BLaER1 treated with 17β-estradiol and CSF1 and Interleukin-3, amounts not matched to agents 10 nM and 100 nM (cell line): ENCODE data around the gene AMIGO1.

Experiments
- H3K27ac ChIP-seq, 11 experiments: shearing (Covaris generic); formaldehyde crosslinking; 2 replicates each; pipeline ENCODE4 v1.8.1; 2022
- H3K27me3 ChIP-seq, 11 experiments: shearing (Covaris generic); formaldehyde crosslinking; 2 replicates each; pipeline ENCODE4 v1.8.1; 2022
- H3K36me3 ChIP-seq, 11 experiments: shearing (Covaris generic); formaldehyde crosslinking; 2 replicates each; pipeline ENCODE4 v1.8.1; 2022
- H3K4me1 ChIP-seq, 10 experiments: shearing (Covaris generic); formaldehyde crosslinking; 2 replicates each; pipeline ENCODE4 v1.8.1; 2022
- H3K4me2 ChIP-seq, 11 experiments: shearing (Covaris generic); formaldehyde crosslinking; 2 replicates each; pipeline ENCODE4 v1.8.1; 2022
- H3K4me3 ChIP-seq, 10 experiments: shearing (Covaris generic); formaldehyde crosslinking; 2 replicates each; pipeline ENCODE4 v1.8.1; 2022
- H3K9ac ChIP-seq, 11 experiments: shearing (Covaris generic); formaldehyde crosslinking; 2 replicates each; pipeline ENCODE4 v1.8.1; 2022
- H3K9me3 ChIP-seq, 11 experiments: shearing (Covaris generic); formaldehyde crosslinking; replicated peaks in 1 of 11; 2 replicates each; pipeline ENCODE4 v1.8.1; 2022
- H4K20me1 ChIP-seq, 11 experiments: shearing (Covaris generic); formaldehyde crosslinking; 2 replicates each; pipeline ENCODE4 v1.8.1; 2022
- Cebpa-rat ChIP-seq, 11 experiments: shearing (Covaris generic); IDR thresholded peaks; 2 replicates each; pipeline ENCODE4 v1.8.1; 2022

AMIGO1 gene

DNA sequence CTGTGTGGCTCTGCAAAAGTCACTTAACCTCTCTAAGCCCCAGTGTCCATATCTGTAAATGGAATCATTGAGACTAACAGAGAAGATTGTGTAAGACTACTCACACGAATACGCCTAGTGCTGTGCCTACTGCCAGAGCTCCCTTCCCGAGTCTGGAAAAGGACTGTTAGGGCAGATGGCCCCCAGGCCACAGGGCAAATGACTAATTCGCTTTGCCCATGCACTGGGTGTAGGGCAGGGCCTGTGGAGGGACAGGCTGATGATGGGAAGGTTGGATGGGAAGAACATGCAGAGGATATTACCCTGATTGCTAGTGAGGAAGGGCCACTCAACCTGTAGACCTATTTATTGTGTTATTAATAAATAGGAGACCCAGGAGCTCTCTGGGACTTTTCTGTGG is 26.0 kb upstream of the AMIGO1 start:
- H3K27me3 ChIP-seq = no peaks in the 10 kb centered on the region
- peaks cover 11 to 47% (median 36%) of the 10 kb centered on the region in 10 experiments; a peak in 19 of 20 replicates for H3K4me1 ChIP-seq
- peak overlapping the region in 8 of 11 experiments; percentile 20 to 68 (median 51); a peak in 12 of 22 replicates for H3K4me2 ChIP-seq
- no peak for TF ChIP-seq Cebpa-rat (IDR thresholded peaks at IDR 0.05)
- H3K4me3 ChIP-seq = no peak overlapping the region; a peak in 1 of 20 replicates
- H4K20me1 ChIP-seq = no peaks in the 10 kb centered on the region; a peak in 2 of 22 replicates
- H3K27ac ChIP-seq = no peak overlapping the region
- H3K9ac ChIP-seq = peak overlapping the region in 7 of 11 experiments; percentile 16 to 52 (median 19); a peak in 6 of 22 replicates
- H3K9me3 ChIP-seq = no peaks in the 10 kb centered on the region
- no peaks in the 10 kb centered on the region for H3K36me3 ChIP-seq

DNA sequence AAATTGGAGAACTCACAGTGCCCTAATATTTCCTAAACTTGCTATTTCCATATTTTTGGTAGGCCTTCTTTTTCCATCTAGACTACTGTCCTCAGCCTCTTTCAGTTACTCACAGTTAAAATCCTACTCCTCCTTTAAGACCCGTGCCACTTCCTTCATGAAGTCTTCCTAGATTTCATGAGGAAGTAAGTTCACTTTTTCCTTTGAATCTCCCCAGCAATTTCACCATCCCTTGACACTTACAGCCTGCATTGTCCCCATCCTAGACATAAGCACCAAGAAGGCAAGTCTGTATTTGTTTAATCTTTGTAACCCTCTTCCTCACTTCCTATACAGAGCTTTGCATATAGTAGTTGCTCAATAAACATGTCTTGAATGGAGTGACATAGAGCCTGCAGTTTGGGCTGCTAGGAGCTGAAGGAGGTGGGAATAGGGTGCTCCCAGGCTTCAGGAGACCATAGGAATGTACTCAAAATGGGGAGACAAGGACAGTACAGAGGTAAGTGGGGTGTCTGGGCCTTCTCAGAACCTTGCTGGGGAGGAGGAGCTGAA is 24.9 kb upstream of the AMIGO1 start:
- no peak overlapping the region; a peak in 1 of 22 replicates for H3K9ac ChIP-seq
- H4K20me1 ChIP-seq = no peaks in the 10 kb centered on the region; a peak in 2 of 22 replicates
- H3K4me1 ChIP-seq = peaks cover 11 to 57% (median 47%) of the 10 kb centered on the region in 10 experiments; a peak in 19 of 20 replicates
- H3K36me3 ChIP-seq = no peaks in the 10 kb centered on the region
- no peak overlapping the region for H3K27ac ChIP-seq
- no peak overlapping the region for H3K4me3 ChIP-seq
- TF ChIP-seq Cebpa-rat (IDR thresholded peaks at IDR 0.05) = no peak
- H3K27me3 ChIP-seq = no peaks in the 10 kb centered on the region
- H3K4me2 ChIP-seq = no peak overlapping the region
- H3K9me3 ChIP-seq = no peaks in the 10 kb centered on the region

DNA sequence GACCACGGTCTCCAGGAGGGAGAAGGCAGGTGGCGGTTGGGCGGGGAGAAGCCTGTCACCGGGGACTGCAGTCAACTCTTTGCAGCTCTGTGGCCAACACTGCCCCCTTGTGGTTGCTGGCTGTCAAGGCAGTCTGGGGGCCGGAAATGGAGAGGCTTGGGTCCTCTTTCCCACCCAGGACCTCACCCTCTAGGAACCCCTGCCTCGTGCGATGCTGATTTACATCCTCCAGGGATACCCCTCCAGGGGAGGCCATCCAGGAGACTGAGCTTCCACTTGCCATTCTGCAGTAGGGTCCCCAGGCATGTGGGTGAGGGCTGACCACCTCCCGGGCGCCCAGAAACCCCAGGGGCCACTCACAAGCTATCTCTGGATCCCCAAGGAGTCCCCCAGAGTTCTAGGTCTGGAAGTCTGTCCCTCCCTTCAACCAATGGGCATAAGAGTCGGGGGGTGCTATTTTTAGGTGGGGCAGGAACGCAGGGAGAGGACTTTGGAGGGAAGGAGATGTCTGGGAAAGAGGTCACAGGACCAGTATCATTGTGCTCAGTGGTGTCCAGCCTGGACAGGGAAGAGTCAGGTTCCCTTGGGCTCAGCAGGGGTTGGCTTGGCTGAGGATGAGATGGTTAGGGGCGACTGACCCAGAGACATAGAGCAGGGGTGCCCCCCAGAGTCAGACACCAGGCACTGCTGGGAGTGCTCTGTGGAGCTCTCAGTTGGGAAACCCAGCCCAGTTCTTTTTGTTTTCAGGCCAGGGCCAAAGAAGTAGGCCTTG is 23.0 kb upstream of the AMIGO1 start:
- Histone ChIP-seq H3K4me3 (peak overlapping the region in 7 of 10 experiments; percentile 7 to 57 (median 42); a peak in 12 of 20 replicates), H3K36me3 (no peaks in the 10 kb centered on the region), H3K4me1 (peaks cover 11 to 69% (median 54%) of the 10 kb centered on the region in 10 experiments; a peak in 19 of 20 replicates), H3K27me3 (no peaks in the 10 kb centered on the region), H3K27ac (peak overlapping the region; percentile 34 to 72 (median 64); a peak in 21 of 22 replicates), H3K9ac (peak overlapping the region; percentile 49 to 72 (median 60); a peak in 20 of 22 replicates), H3K4me2 (peak overlapping the region; percentile 74 to 97 (median 82)), H3K9me3 (no peaks in the 10 kb centered on the region), H4K20me1 (no peaks in the 10 kb centered on the region; a peak in 2 of 22 replicates)
- TF ChIP-seq Cebpa-rat (IDR thresholded peaks at IDR 0.05) = no peak

DNA sequence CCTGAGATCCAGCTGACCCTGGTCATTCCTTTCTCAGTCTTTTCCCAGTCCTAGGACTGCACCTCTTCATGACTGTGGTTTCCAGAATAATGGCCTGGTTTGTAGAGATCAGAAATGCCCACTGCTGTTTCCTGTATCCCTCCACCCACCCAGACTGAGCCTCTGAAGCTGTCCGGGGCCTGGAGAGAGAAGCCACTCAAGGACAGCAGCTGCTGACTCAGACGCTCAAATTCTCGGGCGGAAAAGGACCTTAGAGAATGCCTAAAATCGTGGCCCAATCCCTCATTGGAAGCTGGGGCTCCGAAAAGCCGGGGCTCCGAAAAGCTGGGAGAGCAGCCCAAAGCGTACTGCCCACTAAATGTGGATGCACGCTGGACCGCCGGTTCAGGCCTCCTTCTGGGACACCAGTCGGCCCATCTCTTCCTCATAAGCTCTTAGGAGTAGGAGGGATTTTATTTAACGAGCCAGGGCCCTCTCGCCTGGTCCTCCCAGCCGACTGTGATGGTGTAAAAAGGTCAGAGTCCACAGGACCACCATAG is 22.4 kb upstream of the AMIGO1 start:
- no peak overlapping the region for H3K4me3 ChIP-seq
- peak overlapping the region; percentile 74 to 97 (median 82); a peak in 21 of 22 replicates for H3K4me2 ChIP-seq
- TF ChIP-seq Cebpa-rat (IDR thresholded peaks at IDR 0.05) = no peak
- H3K9me3 ChIP-seq = no peaks in the 10 kb centered on the region
- H3K4me1 ChIP-seq = peaks cover 11 to 75% (median 59%) of the 10 kb centered on the region in 10 experiments; a peak in 19 of 20 replicates
- H4K20me1 ChIP-seq = no peaks in the 10 kb centered on the region; a peak in 2 of 22 replicates
- H3K27ac ChIP-seq = no peak overlapping the region
- peak overlapping the region in 4 of 11 experiments; percentile 34 to 68 (median 62); a peak in 4 of 22 replicates for H3K9ac ChIP-seq
- no peaks in the 10 kb centered on the region for H3K27me3 ChIP-seq
- H3K36me3 ChIP-seq = no peaks in the 10 kb centered on the region

DNA sequence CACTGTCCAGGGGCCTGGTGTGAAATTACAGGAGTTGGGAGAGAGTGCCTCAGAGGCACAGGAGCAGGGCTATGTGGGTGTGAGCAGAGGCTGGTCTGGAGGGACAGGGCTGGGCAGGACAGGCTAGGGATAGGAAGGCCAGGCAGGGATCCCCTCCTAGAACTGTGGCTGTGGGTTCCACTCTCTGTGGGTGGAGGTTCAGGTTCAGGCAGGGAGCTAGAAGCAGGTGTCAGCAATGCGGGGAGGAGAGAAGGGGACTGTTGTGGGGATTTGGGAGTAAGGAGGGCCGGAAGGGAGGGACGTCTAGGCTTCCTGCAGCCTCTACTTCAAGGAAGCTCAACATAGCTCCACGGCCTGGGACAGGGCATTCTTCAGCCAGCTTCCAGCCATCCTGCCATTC is 21.9 kb upstream of the AMIGO1 start:
- Histone ChIP-seq H3K27ac (no peak overlapping the region), H3K9ac (peak overlapping the region in 5 of 11 experiments; percentile 15 to 60 (median 22); a peak in 7 of 22 replicates), H3K4me3 (no peak overlapping the region), H3K4me2 (peak overlapping the region; percentile 2 to 86 (median 81); a peak in 19 of 22 replicates), H3K27me3 (no peaks in the 10 kb centered on the region), H3K9me3 (no peaks in the 10 kb centered on the region), H3K36me3 (no peaks in the 10 kb centered on the region), H4K20me1 (no peaks in the 10 kb centered on the region; a peak in 1 of 22 replicates), H3K4me1 (peaks cover 11 to 73% (median 58%) of the 10 kb centered on the region in 10 experiments; a peak in 19 of 20 replicates)
- TF ChIP-seq Cebpa-rat (IDR thresholded peaks at IDR 0.05) = no peak

DNA sequence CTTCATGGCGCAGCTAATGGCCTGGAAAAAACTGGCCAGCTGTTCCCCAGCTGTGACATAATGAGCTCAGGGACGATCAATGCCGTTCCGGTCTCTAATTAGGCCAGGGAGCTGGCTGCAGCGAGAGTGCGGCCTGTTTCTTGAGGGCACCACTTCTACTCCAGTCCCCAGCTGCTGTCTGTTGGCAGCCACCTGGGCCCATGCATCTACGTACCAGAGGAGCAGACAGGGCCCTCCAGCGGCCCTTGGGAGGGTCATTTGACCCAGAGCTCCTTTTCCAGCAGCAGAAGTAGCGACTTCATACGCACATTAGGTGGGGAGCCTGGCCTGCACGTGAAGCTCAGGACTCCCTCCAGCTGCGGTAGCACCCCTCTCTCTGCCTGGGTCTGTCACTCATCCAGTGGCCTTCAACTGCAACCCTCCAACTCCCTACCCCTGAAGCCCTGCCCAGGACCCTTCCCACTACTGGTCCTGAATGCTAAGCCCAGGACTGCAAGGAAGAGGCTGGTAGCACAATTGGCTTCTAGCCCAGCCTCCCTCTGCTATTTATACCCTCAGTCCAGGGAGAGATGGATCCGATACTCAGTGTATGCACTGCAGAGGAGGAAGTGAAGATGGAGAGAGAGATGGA is 21.0 kb upstream of the AMIGO1 start:
- Histone ChIP-seq H3K4me1 (peaks cover 11 to 65% (median 53%) of the 10 kb centered on the region in 10 experiments; a peak in 19 of 20 replicates), H3K36me3 (no peaks in the 10 kb centered on the region)

DNA sequence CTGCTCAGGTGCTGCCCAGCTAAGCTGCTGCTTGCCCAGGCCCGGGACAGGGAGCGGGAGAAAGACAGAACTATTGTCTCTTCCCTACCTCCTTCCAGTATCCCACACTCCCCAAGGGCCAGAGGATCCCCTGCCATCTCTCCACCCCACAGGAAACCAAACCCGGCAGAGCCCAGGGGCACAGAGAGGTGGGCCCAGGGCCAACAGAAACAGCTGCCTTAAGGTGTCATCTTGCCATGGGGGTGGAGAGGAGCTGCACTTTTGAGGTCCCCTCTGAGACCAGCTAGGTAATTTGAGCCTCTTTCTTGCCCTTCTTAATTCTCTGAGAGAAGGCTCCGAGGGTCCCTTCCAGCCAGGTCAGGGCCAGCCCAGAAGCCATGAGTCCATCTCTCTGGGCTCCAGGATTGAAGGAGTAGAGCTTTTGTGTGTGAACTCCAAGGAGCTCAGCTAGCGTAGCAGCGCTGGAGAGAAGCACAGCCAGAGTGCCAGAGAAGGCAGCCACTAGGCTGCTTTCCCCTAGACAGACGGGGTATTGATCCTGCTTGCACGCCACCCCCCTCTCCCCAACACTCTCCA is 20.4 kb upstream of the AMIGO1 start:
- Histone ChIP-seq H3K9me3 (no peaks in the 10 kb centered on the region), H3K27me3 (no peaks in the 10 kb centered on the region), H3K4me2 (peak overlapping the region in 9 of 11 experiments; percentile 48 to 86 (median 81); a peak in 18 of 22 replicates), H3K27ac (peak overlapping the region in 1 of 11 experiments; percentile 31; a peak in 2 of 22 replicates), H3K4me3 (no peak overlapping the region; a peak in 1 of 20 replicates), H4K20me1 (no peaks in the 10 kb centered on the region), H3K36me3 (no peaks in the 10 kb centered on the region), H3K9ac (peak overlapping the region in 9 of 11 experiments; percentile 0 to 60 (median 42); a peak in 10 of 22 replicates), H3K4me1 (peaks cover 11 to 59% (median 47%) of the 10 kb centered on the region in 10 experiments; a peak in 19 of 20 replicates)
- no peak for TF ChIP-seq Cebpa-rat (IDR thresholded peaks at IDR 0.05)

More for the DNA sequence above, 21.0 kb upstream of the AMIGO1 start:
- Histone ChIP-seq H4K20me1 (no peaks in the 10 kb centered on the region; a peak in 1 of 22 replicates), H3K4me2 (peak overlapping the region; percentile 2 to 86 (median 81); a peak in 19 of 22 replicates), H3K4me3 (no peak overlapping the region), H3K9ac (peak overlapping the region in 6 of 11 experiments; percentile 0 to 60 (median 29); a peak in 7 of 22 replicates), H3K27ac (no peak overlapping the region; a peak in 1 of 22 replicates), H3K9me3 (no peaks in the 10 kb centered on the region), H3K27me3 (no peaks in the 10 kb centered on the region)
- no peak for TF ChIP-seq Cebpa-rat (IDR thresholded peaks at IDR 0.05)

DNA sequence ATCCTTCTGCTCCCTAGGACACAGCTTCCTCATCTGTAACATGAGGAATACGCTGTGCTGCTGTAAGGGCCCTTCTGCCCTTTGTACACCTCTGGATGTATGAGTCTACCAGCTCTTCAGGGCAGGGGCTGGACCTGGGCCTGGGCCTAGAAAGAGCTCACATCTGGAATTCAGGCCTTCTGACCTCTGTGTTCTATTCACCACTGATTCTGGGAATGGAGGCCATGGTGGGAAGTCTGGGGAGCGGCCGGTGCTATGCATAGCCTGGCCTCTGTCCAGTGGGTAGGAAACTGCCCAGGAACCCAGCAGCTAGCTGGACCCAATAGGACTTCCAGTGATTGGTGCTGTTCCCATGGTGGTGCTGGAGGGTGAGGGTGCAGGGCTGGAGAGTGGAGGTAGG is 19.2 kb upstream of the AMIGO1 start:
- H3K4me3 ChIP-seq = no peak overlapping the region
- H3K27ac ChIP-seq = no peak overlapping the region
- H3K9ac ChIP-seq = no peak overlapping the region
- no peaks in the 10 kb centered on the region for H3K36me3 ChIP-seq
- H3K27me3 ChIP-seq = no peaks in the 10 kb centered on the region
- H3K4me2 ChIP-seq = peak overlapping the region in 3 of 11 experiments; percentile 81 to 84 (median 82); a peak in 3 of 22 replicates
- no peaks in the 10 kb centered on the region for H3K9me3 ChIP-seq
- TF ChIP-seq Cebpa-rat (IDR thresholded peaks at IDR 0.05) = no peak
- H3K4me1 ChIP-seq = peaks cover 11 to 57% (median 46%) of the 10 kb centered on the region in 10 experiments; a peak in 19 of 20 replicates
- H4K20me1 ChIP-seq = no peaks in the 10 kb centered on the region
